ENCODE data around the gene SQSTM1. TPM values are rescaled to one million over a fixed set of nuclear protein-coding genes. Genes with fewer than 3 reads are reported as not detected.

SQSTM1 gene
- total RNA-seq, 2 experiments from 2014 or later: 79.6 to 93.0 TPM

- Mint-ChIP-seq H3K27ac (peak overlapping the region; percentile 89), H3K27me3 (no peaks in the 10 kb centered on the region), H3K9me3 (peaks cover 2% of the 10 kb centered on the region), H3K4me1 (peaks cover 19% of the 10 kb centered on the region), H3K4me3 (peak overlapping the region; percentile 9), H3K36me3 (ENCODE audit: low read depth) (peaks cover 39% of the 10 kb centered on the region)
- CTCF ChIA-PET: interaction anchor here (0.6 to 1.5 kb wide), 4 partner anchors 24 to 74 kb away, joined by 3 to 4 read pairs (median 4); no protein-coding TSS in a partner anchor
- no peak for DNase-seq
- POLR2A ChIA-PET: interaction anchor here (1.5 kb wide), 1 partner anchor 17 kb away, joined by 5 read pairs; the partner anchor contains the start of gene SQSTM1
Measured at GRCh38 chr5:179837076-179838011, 16.6 kb downstream of the SQSTM1 start.

GRCh38 chr5:179839328-179840256, 18.9 kb downstream of the SQSTM1 start:
- Mint-ChIP-seq H3K36me3 (ENCODE audit: low read depth) (peaks cover 31% of the 10 kb centered on the region), H3K4me1 (peaks cover 19% of the 10 kb centered on the region), H3K9me3 (peaks cover 2% of the 10 kb centered on the region), H3K27ac (no peak overlapping the region), H3K27me3 (no peaks in the 10 kb centered on the region), H3K4me3 (no peak overlapping the region)
- ChIA-PET POLR2A (no interaction called here), CTCF (interaction anchor here (0.6 kb wide), 1 partner anchor 84 kb away, joined by 4 read pairs; no protein-coding TSS in a partner anchor)
- DNase-seq: no peak

- H3K27ac Mint-ChIP-seq: no peak overlapping the region
- no peak overlapping the region for H3K4me3 Mint-ChIP-seq
- ChIA-PET CTCF (interaction anchor here (0.6 kb wide), 1 partner anchor 85 kb away, joined by 4 read pairs; no protein-coding TSS in a partner anchor), POLR2A (no interaction called here)
- H3K9me3 Mint-ChIP-seq: peaks cover 5% of the 10 kb centered on the region
- no peaks in the 10 kb centered on the region for H3K27me3 Mint-ChIP-seq
- no peak for DNase-seq
- peaks cover 19% of the 10 kb centered on the region for H3K4me1 Mint-ChIP-seq
- H3K36me3 Mint-ChIP-seq (ENCODE audit: low read depth): peaks cover 34% of the 10 kb centered on the region
Measured at GRCh38 chr5:179840321-179840720, 19.6 kb downstream of the SQSTM1 start.

GRCh38 chr5:179840766-179841165, 20.1 kb downstream of the SQSTM1 start:
- ChIA-PET CTCF (no interaction called here), POLR2A (no interaction called here)
- Mint-ChIP-seq H3K4me1 (peaks cover 16% of the 10 kb centered on the region), H3K9me3 (peaks cover 3% of the 10 kb centered on the region), H3K27ac (no peak overlapping the region), H3K27me3 (no peaks in the 10 kb centered on the region), H3K4me3 (no peak overlapping the region), H3K36me3 (ENCODE audit: low read depth) (peaks cover 33% of the 10 kb centered on the region)
- no peak for DNase-seq

- H3K4me3 Mint-ChIP-seq: no peak overlapping the region
- no peaks in the 10 kb centered on the region for H3K27me3 Mint-ChIP-seq
- peaks cover 33% of the 10 kb centered on the region for H3K36me3 Mint-ChIP-seq (ENCODE audit: low read depth)
- POLR2A ChIA-PET: no interaction called here
- no peak for DNase-seq
- peaks cover 3% of the 10 kb centered on the region for H3K9me3 Mint-ChIP-seq
- CTCF ChIA-PET: no interaction called here
- no peak overlapping the region for H3K27ac Mint-ChIP-seq
- peaks cover 8% of the 10 kb centered on the region for H3K4me1 Mint-ChIP-seq
Measured at GRCh38 chr5:179841621-179842020, 20.9 kb downstream of the SQSTM1 start.

DNA sequence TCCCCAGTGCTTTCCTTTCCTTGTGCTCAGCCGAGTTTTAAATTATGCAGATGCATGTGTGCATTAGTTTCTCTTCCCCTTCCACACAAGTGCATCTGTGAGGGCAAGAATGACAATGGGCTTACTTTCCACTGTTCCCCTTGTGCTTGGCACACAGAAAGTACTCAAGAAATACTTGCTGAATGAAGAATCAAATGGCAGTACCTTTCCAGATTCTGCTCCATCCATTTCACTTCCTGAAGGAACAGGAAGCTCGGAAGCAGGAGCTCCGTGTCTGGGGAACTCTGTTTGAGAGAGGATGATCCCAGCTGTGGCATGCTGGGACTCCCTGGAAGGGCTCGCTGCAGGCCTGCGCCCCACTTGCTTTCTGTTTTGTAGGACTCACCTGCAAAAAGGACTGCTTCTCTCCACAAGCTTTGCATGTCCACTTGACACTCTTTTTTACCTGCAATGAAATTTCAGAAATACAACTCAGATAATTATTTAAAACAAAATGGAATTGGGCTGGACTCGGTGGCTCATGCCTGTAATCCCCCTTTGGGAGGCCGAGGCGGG, 32.4 kb downstream of the SQSTM1 start:
- ChIA-PET POLR2A (no interaction called here), CTCF (no interaction called here)
- H3K36me3 Mint-ChIP-seq (ENCODE audit: low read depth): peaks cover 2% of the 10 kb centered on the region
- H3K4me3 Mint-ChIP-seq: no peak overlapping the region
- H3K27ac Mint-ChIP-seq: no peak overlapping the region
- H3K9me3 Mint-ChIP-seq: no peaks in the 10 kb centered on the region
- DNase-seq: no peak
- no peaks in the 10 kb centered on the region for H3K27me3 Mint-ChIP-seq
- H3K4me1 Mint-ChIP-seq: peaks cover 9% of the 10 kb centered on the region

- DNase-seq: no peak
- Mint-ChIP-seq H3K27ac (no peak overlapping the region), H3K9me3 (no peaks in the 10 kb centered on the region), H3K27me3 (no peaks in the 10 kb centered on the region), H3K4me3 (no peak overlapping the region), H3K36me3 (ENCODE audit: low read depth) (peaks cover 2% of the 10 kb centered on the region), H3K4me1 (peaks cover 12% of the 10 kb centered on the region)
- CTCF ChIA-PET: no interaction called here
- POLR2A ChIA-PET: no interaction called here
Measured at GRCh38 chr5:179854356-179854755, 33.7 kb downstream of the SQSTM1 start.

DNA sequence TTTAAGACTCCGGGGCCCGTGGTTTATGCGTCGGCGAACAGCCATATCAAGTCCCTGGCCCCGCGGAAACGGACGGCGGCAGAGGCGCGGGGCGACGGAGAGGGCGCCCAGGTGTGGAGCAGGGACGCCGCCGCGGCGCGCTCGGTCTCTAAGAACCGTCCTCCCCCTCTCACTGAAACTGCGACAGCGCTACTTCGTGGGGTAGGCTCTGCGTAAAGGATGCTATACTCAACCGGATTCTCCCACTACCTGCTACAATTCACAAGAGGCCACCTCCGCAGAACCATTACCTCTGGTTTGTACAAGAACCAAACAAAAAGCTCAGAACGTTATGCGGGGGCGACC, 37.5 kb downstream of the SQSTM1 start:
- CTCF ChIA-PET: no interaction called here
- DNase-seq: peak; percentile 47
- Mint-ChIP-seq H3K36me3 (ENCODE audit: low read depth) (peaks cover 8% of the 10 kb centered on the region), H3K9me3 (no peaks in the 10 kb centered on the region), H3K27ac (peak overlapping the region; percentile 91), H3K4me1 (peaks cover 17% of the 10 kb centered on the region), H3K4me3 (peak overlapping the region; percentile 89), H3K27me3 (no peaks in the 10 kb centered on the region)
- POLR2A ChIA-PET: no interaction called here

- H3K4me3 Mint-ChIP-seq: peak within 1 kb of the TSS; percentile 89
- peak; percentile 91 for DNase-seq
- ChIA-PET CTCF (no interaction called here), POLR2A (no interaction called here)
- peaks cover 9% of the 10 kb centered on the region for H3K36me3 Mint-ChIP-seq (ENCODE audit: low read depth)
- H3K27me3 Mint-ChIP-seq: no peaks in the 10 kb centered on the region
- peak within 1 kb of the TSS; percentile 91 for H3K27ac Mint-ChIP-seq
- peaks cover 17% of the 10 kb centered on the region for H3K4me1 Mint-ChIP-seq
- H3K9me3 Mint-ChIP-seq: no peaks in the 10 kb centered on the region
Measured at GRCh38 chr5:179858586-179859427, 38.1 kb downstream of the SQSTM1 start, which contains the start of gene MRNIP. Gene MRNIP (minus strand): TSS chr5:179858817. CDS start chr5:179858796, 21 bp downstream.

GRCh38 chr5:179860301-179860700, 39.6 kb downstream of the SQSTM1 start:
- no peak for DNase-seq
- Mint-ChIP-seq H3K27me3 (no peaks in the 10 kb centered on the region), H3K4me3 (peak overlapping the region; percentile 57), H3K4me1 (peaks cover 17% of the 10 kb centered on the region), H3K36me3 (ENCODE audit: low read depth) (peaks cover 15% of the 10 kb centered on the region), H3K27ac (no peak overlapping the region), H3K9me3 (no peaks in the 10 kb centered on the region)
- CTCF ChIA-PET: no interaction called here
- POLR2A ChIA-PET: no interaction called here

- H3K36me3 Mint-ChIP-seq (ENCODE audit: low read depth): peaks cover 18% of the 10 kb centered on the region
- POLR2A ChIA-PET: no interaction called here
- DNase-seq: no peak
- H3K4me3 Mint-ChIP-seq: no peak overlapping the region
- no peaks in the 10 kb centered on the region for H3K9me3 Mint-ChIP-seq
- peaks cover 15% of the 10 kb centered on the region for H3K4me1 Mint-ChIP-seq
- H3K27me3 Mint-ChIP-seq: no peaks in the 10 kb centered on the region
- H3K27ac Mint-ChIP-seq: peak overlapping the region; percentile 13
- CTCF ChIA-PET: interaction anchor here (1.1 kb wide), 1 partner anchor 11 kb away, joined by 4 read pairs; no protein-coding TSS in a partner anchor
Measured at GRCh38 chr5:179862296-179862695, 41.6 kb downstream of the SQSTM1 start.

- Mint-ChIP-seq H3K9me3 (no peaks in the 10 kb centered on the region), H3K4me3 (no peak overlapping the region), H3K27ac (no peak overlapping the region), H3K27me3 (no peaks in the 10 kb centered on the region), H3K4me1 (peaks cover 10% of the 10 kb centered on the region), H3K36me3 (ENCODE audit: low read depth) (peaks cover 18% of the 10 kb centered on the region)
- no peak for DNase-seq
- ChIA-PET CTCF (no interaction called here), POLR2A (no interaction called here)
Measured at GRCh38 chr5:179862891-179863290, 42.2 kb downstream of the SQSTM1 start.
